Measurements from ENCODE around the gene HUWE1.

DNA sequence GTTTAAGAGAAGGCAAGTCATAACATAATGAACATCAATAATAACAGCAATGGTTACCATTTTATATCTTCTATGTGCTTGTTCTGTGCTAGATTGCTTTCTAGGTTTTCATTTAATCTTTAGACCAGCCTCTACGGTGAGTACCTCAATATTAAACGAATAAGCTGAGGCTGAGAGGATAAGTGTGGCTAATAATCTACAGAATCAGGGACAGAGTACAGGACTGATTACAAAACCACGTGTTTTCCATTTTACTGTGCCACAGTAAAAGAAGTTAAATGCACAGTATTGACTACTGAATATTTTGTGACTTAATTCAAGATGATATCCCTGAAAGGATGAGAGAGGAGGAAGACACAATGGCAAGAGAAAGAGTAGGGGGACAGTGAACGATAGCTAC, 56.3 kb downstream of the HUWE1 start:
- TF ChIP-seq, protein P1, sequence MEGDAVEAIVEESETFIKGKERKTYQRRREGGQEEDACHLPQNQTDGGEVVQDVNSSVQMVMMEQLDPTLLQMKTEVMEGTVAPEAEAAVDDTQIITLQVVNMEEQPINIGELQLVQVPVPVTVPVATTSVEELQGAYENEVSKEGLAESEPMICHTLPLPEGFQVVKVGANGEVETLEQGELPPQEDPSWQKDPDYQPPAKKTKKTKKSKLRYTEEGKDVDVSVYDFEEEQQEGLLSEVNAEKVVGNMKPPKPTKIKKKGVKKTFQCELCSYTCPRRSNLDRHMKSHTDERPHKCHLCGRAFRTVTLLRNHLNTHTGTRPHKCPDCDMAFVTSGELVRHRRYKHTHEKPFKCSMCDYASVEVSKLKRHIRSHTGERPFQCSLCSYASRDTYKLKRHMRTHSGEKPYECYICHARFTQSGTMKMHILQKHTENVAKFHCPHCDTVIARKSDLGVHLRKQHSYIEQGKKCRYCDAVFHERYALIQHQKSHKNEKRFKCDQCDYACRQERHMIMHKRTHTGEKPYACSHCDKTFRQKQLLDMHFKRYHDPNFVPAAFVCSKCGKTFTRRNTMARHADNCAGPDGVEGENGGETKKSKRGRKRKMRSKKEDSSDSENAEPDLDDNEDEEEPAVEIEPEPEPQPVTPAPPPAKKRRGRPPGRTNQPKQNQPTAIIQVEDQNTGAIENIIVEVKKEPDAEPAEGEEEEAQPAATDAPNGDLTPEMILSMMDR (IDR thresholded peaks at IDR 0.05), result no peak
- TF ChIP-seq POLR2AphosphoS5 (IDR thresholded peaks at IDR 0.05; ENCODE audit: insufficient read depth in 1 of 2, low read depth in 1 of 2), result no peak
- TF ChIP-seq POLR2A (IDR thresholded peaks at IDR 0.05), result no peak
